ENCODE measurements around the gene ZDHHC20.

Gene ZDHHC20

DNA sequence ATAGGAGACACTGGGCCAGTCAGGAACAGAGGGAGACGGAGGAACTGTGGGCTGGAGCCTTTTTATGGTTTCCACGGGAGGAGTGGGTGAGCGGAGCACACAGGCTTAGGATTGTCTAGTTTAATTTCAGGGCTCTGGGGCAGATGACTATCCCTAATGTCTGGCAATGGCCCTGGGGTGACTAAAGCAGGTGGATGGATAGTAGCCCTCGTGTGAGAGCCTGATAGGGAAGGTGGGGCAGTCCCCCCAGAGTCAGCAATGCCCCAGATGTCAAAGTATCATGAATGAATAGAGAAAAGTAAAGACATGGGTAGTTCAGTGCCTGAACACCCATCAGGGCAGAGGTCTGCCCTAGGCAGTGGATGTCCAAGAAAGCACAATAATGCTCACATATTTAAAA lies 94.2 kb downstream of the ZDHHC20 start:
- H3K4me1 ChIP-seq (ENCODE audit: low read length), result no peaks in the 10 kb centered on the region
- no peak overlapping the region for H3K9ac ChIP-seq (ENCODE audit: low read length)
- no peaks in the 10 kb centered on the region for H3K27me3 ChIP-seq (ENCODE audit: low read depth, low read length)
- TF ChIP-seq CTCF (IDR thresholded peaks at IDR 0.05; ENCODE audit: low read depth, low read length) (no peak), EZH2phosphoT487 (IDR thresholded peaks at IDR 0.05; ENCODE audit: low read depth) (no peak)
- H4K20me1 ChIP-seq (ENCODE audit: insufficient read depth, low read length), result no peaks in the 10 kb centered on the region
- no peak overlapping the region for H3K27ac ChIP-seq (ENCODE audit: low read length)
- H3K36me3 ChIP-seq (replicated peaks; ENCODE audit: low read depth, low read length), result no peaks in the 10 kb centered on the region
- H3K9me3 ChIP-seq (ENCODE audit: insufficient read depth, low read length), result 0 out of 2 replicates have a peak, but pooled peaks cover 7% of the 10 kb centered on the region
- H3K4me3 ChIP-seq (ENCODE audit: low read length), result no peak overlapping the region
- H2AFZ ChIP-seq (ENCODE audit: low read depth, low read length), result no peak overlapping the region
- H3K79me2 ChIP-seq (ENCODE audit: low read length), result no peaks in the 10 kb centered on the region
- no peak overlapping the region for H3K4me2 ChIP-seq (ENCODE audit: low read length)

DNA sequence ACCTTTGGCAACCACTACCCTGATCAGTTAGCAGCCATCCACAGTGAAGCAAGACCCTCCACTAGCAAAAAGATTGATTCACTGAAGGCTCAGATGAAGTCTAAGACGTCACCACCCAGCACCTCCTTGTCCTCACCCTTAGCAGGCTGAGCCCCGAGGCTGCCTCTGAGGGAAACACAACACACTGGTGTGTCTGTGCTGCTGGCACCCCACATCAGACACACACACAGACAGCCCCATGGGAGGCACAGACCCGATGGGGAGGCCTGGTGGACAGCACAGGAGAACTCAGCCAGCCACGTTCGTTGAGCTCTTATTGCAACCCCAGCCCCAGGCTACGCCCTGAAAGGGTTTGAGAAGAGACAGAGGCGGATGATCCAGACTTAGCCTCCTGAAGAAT lies 94.7 kb downstream of the ZDHHC20 start:
- H3K4me1 ChIP-seq (ENCODE audit: low read length), result no peaks in the 10 kb centered on the region
- H3K4me2 ChIP-seq (ENCODE audit: low read length), result no peak overlapping the region
- no peaks in the 10 kb centered on the region for H3K79me2 ChIP-seq (ENCODE audit: low read length)
- H3K27me3 ChIP-seq (ENCODE audit: low read depth, low read length), result no peaks in the 10 kb centered on the region
- no peak overlapping the region for H2AFZ ChIP-seq (ENCODE audit: low read depth, low read length)
- H3K36me3 ChIP-seq (replicated peaks; ENCODE audit: low read depth, low read length), result no peaks in the 10 kb centered on the region
- no peak for TF ChIP-seq CTCF (IDR thresholded peaks at IDR 0.05; ENCODE audit: low read depth, low read length)
- H3K4me3 ChIP-seq (ENCODE audit: low read length), result no peak overlapping the region
- no peak overlapping the region for H3K9ac ChIP-seq (ENCODE audit: low read length)
- no peak overlapping the region for H3K27ac ChIP-seq (ENCODE audit: low read length)
- 0 out of 2 replicates have a peak, but pooled peaks cover 7% of the 10 kb centered on the region for H3K9me3 ChIP-seq (ENCODE audit: insufficient read depth, low read length)
- no peaks in the 10 kb centered on the region for H4K20me1 ChIP-seq (ENCODE audit: insufficient read depth, low read length)

GRCh38 chr13:21362741-21363140 lies 96.4 kb downstream of the ZDHHC20 start:
- Histone ChIP-seq H3K36me3 (replicated peaks; ENCODE audit: low read depth, low read length) (no peaks in the 10 kb centered on the region), H3K4me1 (ENCODE audit: low read length) (no peaks in the 10 kb centered on the region), H4K20me1 (ENCODE audit: insufficient read depth, low read length) (no peaks in the 10 kb centered on the region), H3K27me3 (ENCODE audit: low read depth, low read length) (no peaks in the 10 kb centered on the region), H3K9ac (ENCODE audit: low read length) (no peak overlapping the region), H3K27ac (ENCODE audit: low read length) (no peak overlapping the region), H3K4me2 (ENCODE audit: low read length) (no peak overlapping the region), H2AFZ (ENCODE audit: low read depth, low read length) (no peak overlapping the region), H3K4me3 (ENCODE audit: low read length) (no peak overlapping the region), H3K9me3 (ENCODE audit: insufficient read depth, low read length) (0 out of 2 replicates have a peak, but pooled peaks cover 7% of the 10 kb centered on the region), H3K79me2 (ENCODE audit: low read length) (no peaks in the 10 kb centered on the region)
- TF ChIP-seq EZH2phosphoT487 (IDR thresholded peaks at IDR 0.05; ENCODE audit: low read depth), result no peak
- no peak for TF ChIP-seq CTCF (IDR thresholded peaks at IDR 0.05; ENCODE audit: low read depth, low read length)

DNA sequence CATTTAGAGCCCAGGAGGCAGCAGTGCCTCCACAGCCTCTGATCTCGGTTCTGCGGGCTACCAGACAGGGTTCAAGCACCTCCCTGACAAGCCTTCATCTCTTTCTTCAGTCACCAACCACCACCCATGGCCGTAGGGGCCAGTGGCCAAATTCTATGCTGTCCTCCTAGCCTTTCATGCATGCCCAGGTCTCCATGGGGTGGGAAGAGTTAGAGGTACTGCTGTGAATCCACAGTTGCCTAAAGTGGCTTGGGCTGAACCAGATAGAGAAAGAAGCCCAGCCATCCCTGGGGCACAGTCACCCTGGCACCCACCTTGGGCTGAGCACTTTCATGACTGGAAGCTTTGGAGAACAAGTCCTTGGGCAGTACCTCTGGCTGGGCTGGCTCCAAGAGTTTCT lies 97.4 kb downstream of the ZDHHC20 start:
- Histone ChIP-seq H3K4me3 (ENCODE audit: low read length) (no peak overlapping the region), H3K4me2 (ENCODE audit: low read length) (no peak overlapping the region), H3K27me3 (ENCODE audit: low read depth, low read length) (no peaks in the 10 kb centered on the region), H3K27ac (ENCODE audit: low read length) (no peak overlapping the region), H3K4me1 (ENCODE audit: low read length) (no peaks in the 10 kb centered on the region), H3K9ac (ENCODE audit: low read length) (no peak overlapping the region), H2AFZ (ENCODE audit: low read depth, low read length) (no peak overlapping the region), H4K20me1 (ENCODE audit: insufficient read depth, low read length) (no peaks in the 10 kb centered on the region), H3K36me3 (replicated peaks; ENCODE audit: low read depth, low read length) (no peaks in the 10 kb centered on the region), H3K79me2 (ENCODE audit: low read length) (no peaks in the 10 kb centered on the region), H3K9me3 (ENCODE audit: insufficient read depth, low read length) (0 out of 2 replicates have a peak, but pooled peaks cover 7% of the 10 kb centered on the region)
- TF ChIP-seq EZH2phosphoT487 (IDR thresholded peaks at IDR 0.05; ENCODE audit: low read depth), result no peak
- TF ChIP-seq CTCF (IDR thresholded peaks at IDR 0.05; ENCODE audit: low read depth, low read length), result no peak

All from OCI-LY3 (cell line).